ENCODE results near the gene FADS1.

FADS1 gene

GRCh38 chr11:61762798-61763197 is 54.0 kb downstream of the FADS1 start:
- peak; percentile 69 for DNase-seq (ENCODE audit: low spot score)

GRCh38 chr11:61762223-61762615 is 54.6 kb downstream of the FADS1 start:
- DNase-seq (ENCODE audit: low spot score), result no peak

- DNase-seq (ENCODE audit: low spot score), result no peak
Measured at GRCh38 chr11:61761440-61762222, 55.2 kb downstream of the FADS1 start.

- DNase-seq (ENCODE audit: low spot score), result no peak
Measured at GRCh38 chr11:61760946-61761345, 55.9 kb downstream of the FADS1 start.

- DNase-seq (ENCODE audit: low spot score), result no peak
Measured at GRCh38 chr11:61757213-61757862, 59.5 kb downstream of the FADS1 start.

GRCh38 chr11:61756452-61757212 is 60.2 kb downstream of the FADS1 start:
- DNase-seq (ENCODE audit: low spot score), result no peak

- no peak for DNase-seq (ENCODE audit: low spot score)
Measured at GRCh38 chr11:61756147-61756451, 60.7 kb downstream of the FADS1 start.

- no peak for DNase-seq (ENCODE audit: low spot score)
Measured at GRCh38 chr11:61754534-61755482, 62.0 kb downstream of the FADS1 start.

GRCh38 chr11:61753672-61754071 is 63.1 kb downstream of the FADS1 start:
- DNase-seq (ENCODE audit: low spot score), result no peak

- DNase-seq (ENCODE audit: low spot score), result no peak
Measured at GRCh38 chr11:61752925-61753521, 63.8 kb downstream of the FADS1 start.

- DNase-seq (ENCODE audit: low spot score), result no peak
Measured at GRCh38 chr11:61752117-61752924, 64.5 kb downstream of the FADS1 start, which contains the start of gene MYRF. Gene MYRF (plus strand): TSS chr11:61752636. CDS start chr11:61752745, 109 bp downstream.

GRCh38 chr11:61751384-61751783 is 65.4 kb downstream of the FADS1 start:
- DNase-seq (ENCODE audit: low spot score), result no peak

- DNase-seq (ENCODE audit: low spot score), result no peak
Measured at GRCh38 chr11:61750631-61751273, 66.1 kb downstream of the FADS1 start.

Data from SK-N-DZ (cell line).